ENCODE measurements around the gene ZNF496.

GRCh38 chr1:247322442-247322841 is 9.2 kb downstream of the ZNF496 start:
- no peak for TF ChIP-seq CTCF (conservative IDR thresholded peaks at IDR 0.05 in 1 of 2, IDR thresholded peaks at IDR 0.05 in 1 of 2; ENCODE audit: low read depth in 1 of 2, low read length in 2 of 2)
- no peak for TF ChIP-seq EZH2 (IDR thresholded peaks at IDR 0.05; ENCODE audit: low read length, missing control alignments)

Data from fibroblast of lung (primary cell).